GM21360 (cell line): ENCODE results near the gene LARGE1.
"Not testable (repeated sequence)": the region's sequence is repeated elsewhere in the genome, so short reads cannot be mapped to it uniquely, and the experiment has no call there.

Experiments
- ATAC-seq: cut with Tn5 transposase; IDR thresholded peaks from one replicate; pipeline ENCODE4 v1.9.1; 2021; ENCODE audit warnings: mild to moderate bottlenecking, moderate library complexity; ENCODE audit not compliant: unreplicated experiment

The LARGE1 gene

GRCh38 chr22:33504941-33505625 lies 415.2 kb downstream of the LARGE1 start:
- no peak for ATAC-seq

DNA sequence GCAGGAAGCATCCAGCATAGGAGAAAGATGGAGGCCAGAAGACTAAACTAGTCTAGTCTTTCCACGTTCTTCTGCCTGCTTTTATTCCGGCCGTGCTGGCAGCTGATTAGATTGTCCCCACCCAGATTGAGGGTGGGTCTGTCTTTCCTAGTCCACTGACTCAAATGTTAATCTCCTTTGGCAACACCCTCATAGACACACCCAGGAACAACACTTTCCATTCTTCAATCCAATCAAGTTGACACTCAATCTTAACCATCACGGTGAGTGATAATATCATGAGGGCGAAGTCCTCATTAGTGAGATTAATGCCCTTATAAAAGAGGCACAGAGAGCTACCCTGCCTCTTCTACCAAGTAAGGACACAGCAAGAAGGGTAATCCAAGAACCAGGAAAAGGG lies 424.2 kb downstream of the LARGE1 start:
- ATAC-seq = no peak

DNA sequence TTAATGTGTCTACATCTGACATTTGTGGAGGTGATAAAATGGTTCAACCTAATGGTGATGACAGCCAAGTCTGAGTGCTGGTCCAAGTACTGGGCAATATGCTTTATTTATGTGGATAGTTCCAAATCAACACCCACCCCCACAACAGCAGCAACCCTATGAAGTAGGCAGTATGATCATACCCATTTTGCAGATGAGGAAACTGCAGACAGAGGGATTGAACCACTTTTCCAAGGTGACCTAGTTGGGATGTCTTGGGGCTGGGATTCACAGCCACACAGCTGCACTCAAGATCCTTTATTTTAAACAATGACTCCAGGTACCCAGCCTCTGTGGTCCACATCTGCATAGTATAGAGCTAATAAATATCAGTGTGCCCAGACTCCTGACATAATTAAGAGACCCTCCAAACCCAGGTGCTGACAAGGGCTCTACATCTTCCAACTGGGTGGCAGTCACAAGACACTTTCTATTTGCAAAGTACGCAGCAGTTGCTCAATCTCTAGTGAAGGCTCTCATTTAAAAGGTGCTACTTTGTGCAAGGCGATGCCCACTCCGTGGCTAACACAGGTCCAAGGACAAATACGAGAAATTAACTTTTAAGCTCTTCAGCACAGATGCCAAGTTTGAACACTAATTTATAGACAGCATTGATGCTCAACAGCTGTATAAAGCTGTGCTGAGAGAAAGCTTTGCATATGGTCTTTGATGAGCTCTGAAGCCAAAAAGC lies 426.6 kb downstream of the LARGE1 start:
- ATAC-seq = no peak

DNA sequence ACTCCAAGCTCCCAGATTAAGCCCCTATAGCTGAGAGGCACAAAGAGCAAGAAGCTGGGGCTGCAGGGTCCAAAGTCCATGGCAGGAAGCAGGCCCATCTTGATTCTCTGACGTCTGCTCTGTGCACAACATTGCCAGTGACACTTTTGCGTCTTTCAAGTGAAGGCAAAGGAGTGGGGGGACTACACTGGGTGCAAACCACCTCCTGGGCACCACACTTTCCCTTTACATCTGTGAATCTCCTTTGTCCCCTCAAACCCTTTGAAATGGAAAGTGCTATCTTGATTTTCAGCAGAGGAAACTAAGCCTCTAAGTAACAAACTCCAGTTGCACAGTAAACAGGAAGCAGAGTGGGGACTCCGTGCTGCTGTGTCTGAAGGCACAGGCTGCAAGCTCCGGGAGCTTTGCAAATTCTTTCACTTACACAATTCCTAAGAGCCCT lies 428.0 kb downstream of the LARGE1 start:
- no peak for ATAC-seq

GRCh38 chr22:33487041-33487716 lies 433.1 kb downstream of the LARGE1 start:
- ATAC-seq = no peak

DNA sequence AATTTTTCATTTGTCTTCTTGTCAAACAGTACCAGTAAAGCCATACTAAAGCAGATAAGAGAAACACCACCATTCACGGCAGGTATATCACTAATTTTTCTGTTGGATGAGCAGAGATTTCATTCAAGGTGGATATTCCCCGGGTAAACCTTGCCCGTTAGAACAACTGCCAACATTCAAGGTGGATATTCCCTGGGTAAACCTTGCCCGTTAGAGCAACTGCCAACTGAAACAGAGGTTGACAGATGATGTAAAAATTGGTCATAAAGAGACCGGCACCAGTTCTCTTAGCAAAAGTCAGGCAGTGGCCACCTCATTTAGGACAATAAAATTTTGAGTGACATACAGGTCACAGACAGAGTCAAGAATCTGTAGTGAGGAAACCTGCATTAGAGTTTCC lies 438.7 kb downstream of the LARGE1 start:
- ATAC-seq = no peak

DNA sequence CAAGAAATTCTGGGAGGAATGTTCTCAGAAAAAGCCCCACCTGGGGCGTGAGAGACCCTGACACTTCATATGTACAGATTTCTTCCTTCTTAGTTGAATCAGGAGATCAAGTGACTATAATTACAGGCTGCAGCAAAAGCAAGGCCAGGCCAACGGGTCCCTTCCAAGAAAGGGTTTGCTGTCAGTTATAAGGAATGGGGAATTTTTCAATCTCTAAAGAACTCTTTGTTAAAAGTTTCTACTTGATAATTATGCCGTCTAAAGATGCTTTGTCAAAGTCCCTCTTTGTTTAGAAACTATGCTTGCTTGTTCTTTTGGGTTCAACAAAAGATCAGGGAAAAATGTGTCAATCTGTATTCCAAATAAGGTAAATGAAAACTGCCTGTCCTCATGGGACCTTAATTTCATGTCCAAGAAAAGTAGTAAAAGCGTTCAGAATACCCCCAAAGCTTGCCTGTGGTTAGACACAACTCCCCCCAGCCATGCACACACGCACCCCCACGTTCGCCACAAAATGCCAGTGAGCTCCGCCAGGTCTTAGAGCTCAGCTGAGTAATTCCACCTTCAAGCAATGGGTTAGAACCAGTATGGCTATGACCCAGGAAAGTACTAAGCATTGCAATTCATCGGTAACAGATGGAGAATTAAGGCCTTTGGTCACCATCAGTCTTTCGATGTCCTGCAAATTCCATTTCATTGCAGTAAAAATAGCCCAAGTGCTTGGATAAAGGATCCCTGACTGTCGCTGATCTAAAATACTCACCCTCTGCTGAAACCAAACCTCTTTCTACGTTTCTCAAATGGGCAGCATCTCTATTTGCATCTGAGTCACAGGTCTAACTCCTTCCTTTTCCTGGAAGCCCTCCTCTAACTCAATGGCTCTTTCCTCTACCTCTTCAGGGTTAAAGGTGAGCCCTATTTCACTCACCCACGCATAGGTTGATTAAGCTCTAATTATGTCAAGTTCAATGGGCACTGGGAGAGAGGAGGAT lies 442.9 kb downstream of the LARGE1 start:
- ATAC-seq = no peak

DNA sequence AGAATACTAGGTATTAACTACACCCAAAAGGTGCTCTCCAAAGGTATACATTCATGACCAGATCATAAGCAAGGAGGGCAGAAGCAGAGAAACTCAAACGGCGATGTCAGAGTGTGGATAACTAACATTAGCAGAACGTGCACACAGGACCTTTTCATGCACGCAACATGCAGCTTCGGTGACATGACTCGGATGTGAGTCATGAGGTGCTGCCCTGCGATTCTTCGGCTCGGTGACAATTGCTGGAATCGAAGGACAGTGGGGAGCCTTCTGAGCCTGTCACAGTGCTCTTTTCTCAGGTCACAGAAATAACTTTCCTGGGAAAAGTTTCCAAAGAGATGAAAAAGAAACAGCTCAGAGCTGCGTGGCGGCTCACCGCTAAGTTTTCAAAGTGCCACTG lies 443.6 kb downstream of the LARGE1 start:
- ATAC-seq = no peak

GRCh38 chr22:33476206-33476605 lies 444.1 kb downstream of the LARGE1 start:
- ATAC-seq = no peak

DNA sequence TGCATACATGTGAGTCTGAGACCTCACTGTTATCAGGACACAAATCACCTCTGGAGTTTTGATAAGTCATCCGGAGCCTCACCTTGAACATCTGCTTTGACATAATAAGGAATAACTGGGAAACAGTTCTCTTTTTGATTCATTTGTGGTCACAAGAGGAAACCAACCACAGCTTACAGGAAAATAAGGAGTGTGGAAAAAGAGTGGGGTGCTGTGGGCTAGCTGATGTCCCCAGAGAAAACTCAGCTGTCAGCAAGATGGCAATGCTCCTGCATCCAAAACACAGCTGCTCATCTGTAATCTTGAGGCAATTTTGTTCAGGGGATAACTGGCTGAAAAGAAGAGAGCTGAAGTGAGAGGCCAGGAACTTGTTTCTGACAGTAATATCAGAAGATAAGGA lies 445.7 kb downstream of the LARGE1 start:
- ATAC-seq = no peak

- peak; percentile 45 for ATAC-seq
These were observed 447.6 kb downstream of the LARGE1 start for GRCh38 chr22:33472462-33473344.

DNA sequence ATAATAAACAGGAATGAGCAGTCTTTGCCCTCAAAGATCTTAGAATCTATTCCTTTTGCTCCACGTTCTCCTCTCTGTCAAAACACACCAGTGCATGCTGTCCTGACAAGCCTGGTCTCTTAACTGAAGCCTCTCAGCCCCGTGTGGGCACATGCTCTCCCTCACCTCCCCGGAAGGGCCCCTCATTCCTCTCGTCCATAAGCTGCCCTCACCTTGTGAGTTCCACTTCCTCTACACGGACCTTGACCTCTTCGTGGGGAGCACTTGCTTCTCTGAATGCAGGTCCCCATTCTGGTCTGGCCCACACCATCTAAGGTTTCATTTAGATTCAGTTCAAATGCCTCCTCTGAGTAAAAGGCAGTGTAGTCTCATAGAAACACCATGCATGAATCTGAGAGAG lies 449.8 kb downstream of the LARGE1 start:
- ATAC-seq = no peak

DNA sequence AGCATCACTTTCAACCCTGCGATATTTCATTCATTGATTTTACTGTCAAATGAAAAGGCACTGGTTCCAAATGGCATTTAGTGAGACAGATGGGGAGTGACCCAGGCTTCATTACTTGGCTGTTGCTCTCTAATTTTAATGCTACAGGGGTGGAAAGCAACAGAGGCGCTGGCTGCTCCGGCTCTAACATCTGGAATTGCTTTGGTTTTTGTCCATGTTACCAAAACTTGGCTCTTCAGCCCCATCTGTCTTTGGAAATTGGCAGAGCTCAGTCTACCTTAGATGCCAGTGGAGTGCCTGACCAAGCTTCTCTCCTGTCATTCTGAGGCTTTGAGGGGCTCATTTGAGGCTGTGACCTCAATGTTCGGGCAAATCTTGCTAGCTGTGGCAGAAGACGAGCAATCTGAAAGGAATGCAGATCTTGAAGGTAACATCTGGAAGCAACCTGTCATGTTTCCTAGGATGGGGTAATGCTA lies 452.6 kb downstream of the LARGE1 start:
- ATAC-seq = no peak

DNA sequence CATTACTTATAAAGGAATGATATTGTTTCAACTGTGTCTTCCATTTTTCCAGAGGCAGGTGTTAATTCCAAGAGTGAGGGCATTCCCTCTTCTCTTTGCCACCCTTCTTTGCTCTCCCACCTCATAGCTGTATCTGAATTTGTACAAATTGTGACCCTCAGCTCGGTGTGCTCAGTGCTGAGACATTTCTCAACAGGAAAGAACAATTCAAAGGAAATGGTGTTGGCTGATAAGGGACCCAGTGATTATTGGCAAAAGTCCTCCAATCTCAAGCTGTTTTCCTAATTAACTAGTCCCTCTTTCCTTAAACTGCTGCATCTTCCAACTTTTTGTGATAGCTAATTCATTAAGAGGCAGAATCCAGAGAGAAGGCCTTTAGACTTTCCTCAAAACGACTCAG lies 453.2 kb downstream of the LARGE1 start:
- ATAC-seq = no peak

DNA sequence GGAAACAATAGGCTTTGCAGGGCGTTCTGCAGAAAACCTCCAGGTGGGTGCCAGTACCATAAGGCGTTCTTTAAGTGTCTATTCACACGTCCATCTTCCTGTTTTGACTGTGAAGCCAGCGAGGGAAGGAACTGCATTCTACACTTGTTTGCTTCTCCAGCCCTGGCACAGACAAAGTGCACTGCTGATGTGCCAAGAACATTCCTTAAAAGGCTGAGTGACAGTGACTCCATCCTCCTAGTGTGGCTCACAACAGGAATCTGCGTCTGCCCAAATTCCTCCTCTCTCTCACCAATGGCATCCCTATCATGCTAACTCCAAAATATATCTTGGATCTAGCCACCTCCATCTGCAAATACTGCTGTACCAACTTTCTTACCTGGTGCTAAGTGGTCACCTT lies 454.7 kb downstream of the LARGE1 start:
- no peak for ATAC-seq

- no peak for ATAC-seq
These were observed 455.6 kb downstream of the LARGE1 start for GRCh38 chr22:33464698-33465097.

DNA sequence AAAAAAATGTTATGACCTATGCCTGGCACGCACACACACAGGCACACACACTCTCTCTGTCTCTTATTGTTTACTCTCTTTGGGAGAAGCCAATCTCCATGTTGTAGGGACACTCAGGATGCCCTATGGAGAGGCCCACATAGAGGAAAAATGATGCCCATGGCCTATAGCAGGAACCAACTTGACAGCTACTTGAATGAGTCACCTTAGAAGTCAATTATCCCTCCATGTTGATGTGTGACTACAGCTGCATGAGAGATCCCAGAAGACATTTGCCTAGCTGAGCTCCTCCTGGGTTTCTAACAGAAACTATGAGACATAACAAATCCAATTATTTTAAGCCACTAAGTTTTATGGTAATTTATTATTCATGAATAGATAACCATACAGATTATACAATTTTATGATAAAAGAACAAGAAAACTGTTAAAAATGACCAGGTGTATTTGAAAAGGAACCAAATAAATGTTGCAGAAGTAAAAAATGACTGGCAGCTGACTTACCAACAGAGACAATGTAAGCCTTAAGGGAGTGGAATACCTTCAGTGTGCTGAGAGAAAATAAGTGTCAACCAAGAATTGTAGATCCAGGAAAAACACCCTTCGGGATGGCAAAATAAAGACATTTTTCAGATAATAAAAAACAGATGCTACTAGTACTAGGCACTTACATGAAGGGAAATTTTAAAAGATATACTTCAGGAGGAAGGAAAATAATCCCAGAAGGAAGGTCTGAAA lies 458.4 kb downstream of the LARGE1 start:
- ATAC-seq = no peak

DNA sequence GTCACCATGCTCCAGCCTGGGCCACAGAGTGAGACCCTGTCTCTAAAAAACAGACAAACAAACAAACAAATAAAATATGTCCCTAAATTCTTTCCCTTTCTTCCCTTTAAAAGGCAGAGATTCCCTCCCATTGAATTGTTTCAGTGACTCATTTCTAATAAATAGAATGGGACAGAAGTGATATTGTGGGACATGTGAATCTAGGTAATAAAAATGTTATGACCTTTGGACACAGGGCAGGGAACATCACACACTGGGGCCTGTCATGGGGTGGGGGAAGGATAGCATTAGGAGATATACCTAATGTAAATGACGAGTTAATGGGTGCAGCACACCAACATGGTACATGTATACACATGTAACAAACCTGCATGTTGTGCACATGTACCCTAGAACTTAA lies 459.0 kb downstream of the LARGE1 start:
- not testable (repeated sequence) for ATAC-seq

- no peak for ATAC-seq
These were observed 461.1 kb downstream of the LARGE1 start for GRCh38 chr22:33459137-33459536.
